Measurements from ENCODE around the gene TTC22. TPM values are rescaled to one million over a fixed set of nuclear protein-coding genes. Genes with fewer than 3 reads are reported as not detected.

TTC22 gene
- total RNA-seq, 1 donor from 2014 or later, result 8.7 TPM

GRCh38 chr1:54834007-54834541 is 33.0 kb upstream of the TTC22 start:
- no peak for DNase-seq

GRCh38 chr1:54833121-54833520 is 32.0 kb upstream of the TTC22 start:
- DNase-seq, result no peak

- DNase-seq, result no peak
Observed at GRCh38 chr1:54826226-54826816, 25.2 kb upstream of the TTC22 start.

GRCh38 chr1:54825696-54826095 is 24.6 kb upstream of the TTC22 start:
- no peak for DNase-seq

GRCh38 chr1:54823670-54824069 is 22.5 kb upstream of the TTC22 start:
- DNase-seq, result no peak

GRCh38 chr1:54819733-54820132 is 18.6 kb upstream of the TTC22 start:
- DNase-seq, result no peak

- DNase-seq, result no peak
Observed at GRCh38 chr1:54819195-54819536, 18.0 kb upstream of the TTC22 start.

- DNase-seq, result no peak
Observed at GRCh38 chr1:54818461-54819194, 17.5 kb upstream of the TTC22 start.

- DNase-seq, result no peak
Observed at GRCh38 chr1:54816951-54817350, 15.8 kb upstream of the TTC22 start.

- no peak for DNase-seq
Observed at GRCh38 chr1:54816130-54816529, 15.0 kb upstream of the TTC22 start.

- DNase-seq, result no peak
Observed at GRCh38 chr1:54815086-54815876, 14.2 kb upstream of the TTC22 start.

GRCh38 chr1:54814571-54814970 is 13.4 kb upstream of the TTC22 start:
- no peak for DNase-seq

GRCh38 chr1:54814126-54814498 is 13.0 kb upstream of the TTC22 start:
- DNase-seq, result no peak

- DNase-seq, result no peak
Observed at GRCh38 chr1:54813485-54814125, 12.5 kb upstream of the TTC22 start.

- DNase-seq, result no peak
Observed at GRCh38 chr1:54812801-54813484, 11.8 kb upstream of the TTC22 start.

GRCh38 chr1:54811739-54812655 is 10.9 kb upstream of the TTC22 start:
- DNase-seq, result no peak

GRCh38 chr1:54811066-54811465 is 9.9 kb upstream of the TTC22 start:
- no peak for DNase-seq

- DNase-seq, result peak; percentile 78
Observed at GRCh38 chr1:54810153-54810942, 9.2 kb upstream of the TTC22 start.

- no peak for DNase-seq
Observed at GRCh38 chr1:54809496-54810074, 8.5 kb upstream of the TTC22 start.

Data from tongue (tissue), 2 donors.